GM19035 (cell line): ENCODE results near the gene ABCD3.
"Not testable (repeated sequence)": the region's sequence is repeated elsewhere in the genome, so short reads cannot be mapped to it uniquely, and the experiment has no call there.

Experiments
- ATAC-seq: cut with Tn5 transposase; IDR thresholded peaks from one replicate; pipeline ENCODE4 v1.9.1; 2021; ENCODE audit not compliant: unreplicated experiment

The ABCD3 gene

DNA sequence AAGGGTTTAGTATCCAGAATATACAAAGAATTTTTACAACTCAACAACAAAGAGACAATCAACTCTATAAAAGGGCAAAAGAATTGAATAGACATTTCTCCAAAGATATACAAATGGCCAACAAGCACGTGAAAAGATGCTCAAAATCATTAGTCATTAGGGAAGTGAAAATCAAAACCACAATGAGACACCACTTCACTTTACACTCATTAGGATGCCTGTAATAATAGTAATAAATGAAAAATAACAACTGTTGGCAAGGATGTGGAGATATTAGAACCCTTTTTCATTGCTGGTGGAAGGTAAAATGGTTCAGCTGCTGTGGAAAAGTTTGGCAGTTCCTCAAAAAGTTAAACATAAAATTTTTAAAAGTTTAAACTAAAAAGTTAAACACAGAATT lies 7.0 kb upstream of the ABCD3 start:
- peak; percentile 89 for ATAC-seq

DNA sequence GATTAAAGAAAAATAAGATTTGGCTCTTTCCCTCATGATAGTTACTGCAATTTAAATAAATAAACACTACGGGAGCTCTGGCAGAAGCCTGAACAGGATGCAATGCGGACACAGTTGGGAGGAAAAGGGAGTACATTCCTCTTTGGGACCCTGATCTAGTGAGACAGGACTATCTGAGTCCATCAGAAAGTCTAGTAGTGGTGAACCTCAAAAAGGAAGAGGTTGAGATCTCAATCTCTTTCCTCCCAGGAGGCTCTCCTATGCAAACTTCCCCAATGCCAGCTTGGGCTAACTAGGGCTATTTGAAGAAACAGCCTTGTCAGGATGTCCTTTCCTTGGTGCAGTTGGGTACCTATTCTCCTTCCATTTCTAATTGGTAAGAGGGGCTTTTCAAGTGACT lies 4.9 kb upstream of the ABCD3 start:
- ATAC-seq: no peak

DNA sequence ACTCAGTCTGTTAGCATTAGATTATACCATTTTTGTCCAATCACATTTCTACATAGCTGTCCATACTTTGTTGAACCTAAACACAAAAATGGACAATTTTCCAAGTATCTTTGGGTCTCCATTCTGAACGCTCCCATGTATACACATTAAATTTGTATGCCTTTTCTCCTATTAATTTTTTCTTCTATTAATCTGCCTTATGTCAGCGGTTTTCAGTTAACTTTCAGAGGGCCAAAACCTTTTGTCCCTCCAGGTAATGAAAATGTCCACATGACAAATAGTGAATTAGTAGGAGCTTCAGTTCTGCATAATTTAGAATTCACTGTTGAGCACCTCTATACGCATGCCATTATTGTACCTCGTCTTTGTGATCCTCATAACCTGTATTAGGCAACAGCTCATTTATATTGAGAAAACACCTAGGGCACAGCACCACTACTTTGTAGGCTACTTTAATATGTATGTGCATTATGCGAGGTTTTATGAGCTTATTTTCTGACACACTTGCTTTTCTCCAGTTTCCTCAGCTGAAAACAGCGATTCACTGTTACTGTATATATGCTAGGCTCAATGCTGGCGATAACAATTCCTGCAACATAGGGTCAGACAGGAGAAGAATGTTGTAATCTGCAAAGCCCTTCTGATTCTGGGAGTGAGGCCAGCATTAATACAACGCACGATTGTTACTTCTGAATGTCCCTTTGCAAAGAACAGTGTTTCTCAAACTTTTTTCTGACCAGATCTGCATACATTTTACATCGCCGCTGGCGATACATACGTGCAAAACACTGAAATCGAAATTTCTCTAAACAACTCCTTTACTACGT lies 1.1 kb upstream of the ABCD3 start:
- no peak for ATAC-seq

DNA sequence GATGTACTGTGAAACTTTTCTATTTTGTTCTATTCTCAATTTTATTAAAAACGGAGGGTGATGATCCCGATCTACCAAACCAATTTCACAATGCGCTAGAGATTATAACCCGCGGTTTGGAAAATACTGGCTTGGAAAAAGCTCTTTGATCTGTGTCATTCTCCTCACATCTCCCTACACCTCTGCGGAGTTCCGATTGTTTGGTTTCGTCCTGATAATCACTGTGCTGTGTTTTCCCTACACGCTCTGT lies 536 bp upstream of the ABCD3 start:
- no peak for ATAC-seq

DNA sequence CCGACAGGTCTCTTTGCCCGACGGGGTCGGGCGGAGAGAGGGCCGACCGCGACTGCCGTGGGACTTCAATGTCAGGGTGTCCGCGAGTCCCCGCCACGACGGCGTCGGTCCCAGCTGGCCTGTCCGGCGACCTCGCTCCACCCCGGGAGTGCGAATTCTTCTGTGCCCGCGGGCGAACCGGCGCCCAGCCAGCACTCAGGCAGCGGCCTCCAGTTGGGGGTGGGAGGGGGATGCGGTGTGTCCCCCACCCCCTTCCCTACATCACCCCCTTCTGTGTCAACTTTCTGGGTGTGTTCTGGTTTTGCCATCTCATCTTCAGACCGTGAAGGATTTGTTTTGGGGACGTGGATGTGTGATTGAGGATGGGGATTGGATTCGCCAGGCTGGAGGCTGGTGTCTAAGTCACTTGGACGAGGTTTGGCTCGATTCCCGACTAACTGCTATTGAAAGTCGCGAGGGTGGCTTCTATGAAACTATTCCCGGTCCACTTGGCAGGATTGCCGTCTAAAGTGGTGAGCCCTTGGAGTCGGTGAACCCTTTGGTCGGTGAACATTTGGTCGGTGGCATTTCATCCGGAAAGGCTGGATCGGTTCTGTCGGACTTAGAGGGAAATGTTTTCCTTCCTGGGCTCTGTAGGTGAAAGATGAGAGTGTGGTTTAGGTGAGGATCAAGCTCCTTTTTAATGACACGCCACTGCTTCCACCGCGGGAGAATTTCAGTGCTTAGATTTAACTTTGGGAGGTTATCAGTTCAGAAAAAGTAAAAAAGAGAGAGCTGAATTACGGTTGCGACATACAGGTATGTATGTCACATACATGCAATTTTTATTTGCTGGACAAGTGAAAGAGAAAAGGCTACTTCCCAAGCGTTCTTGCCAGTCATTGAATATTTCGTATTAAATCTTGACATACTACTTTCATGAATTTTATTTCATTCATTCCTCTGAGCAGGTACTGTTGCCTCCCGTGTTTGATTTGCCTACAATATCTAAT lies 771 bp downstream of the ABCD3 start:
- peak; percentile 29 for ATAC-seq

DNA sequence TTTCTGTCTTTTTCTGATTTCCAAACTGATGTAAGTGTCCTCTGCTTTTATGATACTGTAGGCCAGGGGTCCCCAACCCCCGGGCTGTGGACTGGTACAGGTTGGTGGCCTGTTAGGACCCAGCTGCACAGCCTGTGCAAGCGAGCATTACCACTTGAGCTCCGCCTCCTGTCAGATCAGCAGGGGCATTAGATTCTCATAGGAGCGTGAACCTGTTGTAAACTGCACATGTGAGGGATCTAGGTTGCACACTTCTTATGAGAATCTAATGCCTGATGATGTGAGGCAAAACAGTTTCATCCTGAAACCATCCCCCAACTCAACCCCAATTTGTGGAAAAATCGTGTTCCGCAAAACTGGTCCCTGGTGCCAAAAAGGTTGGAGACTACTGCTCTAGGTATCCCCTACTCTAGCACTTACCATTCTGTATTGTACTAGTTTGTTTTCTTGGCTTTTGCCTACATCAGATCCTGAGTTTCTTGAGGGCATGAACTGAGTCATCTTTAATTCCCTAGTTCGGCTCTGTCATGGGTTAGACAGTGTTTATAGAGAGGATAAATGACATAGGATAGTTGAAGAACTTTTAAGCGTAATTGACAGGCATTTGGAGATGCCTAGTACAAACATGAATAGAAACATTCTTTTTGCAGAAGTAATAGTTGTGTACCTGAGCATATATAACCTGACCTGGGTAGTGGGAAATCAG lies 4.1 kb downstream of the ABCD3 start:
- no peak for ATAC-seq

DNA sequence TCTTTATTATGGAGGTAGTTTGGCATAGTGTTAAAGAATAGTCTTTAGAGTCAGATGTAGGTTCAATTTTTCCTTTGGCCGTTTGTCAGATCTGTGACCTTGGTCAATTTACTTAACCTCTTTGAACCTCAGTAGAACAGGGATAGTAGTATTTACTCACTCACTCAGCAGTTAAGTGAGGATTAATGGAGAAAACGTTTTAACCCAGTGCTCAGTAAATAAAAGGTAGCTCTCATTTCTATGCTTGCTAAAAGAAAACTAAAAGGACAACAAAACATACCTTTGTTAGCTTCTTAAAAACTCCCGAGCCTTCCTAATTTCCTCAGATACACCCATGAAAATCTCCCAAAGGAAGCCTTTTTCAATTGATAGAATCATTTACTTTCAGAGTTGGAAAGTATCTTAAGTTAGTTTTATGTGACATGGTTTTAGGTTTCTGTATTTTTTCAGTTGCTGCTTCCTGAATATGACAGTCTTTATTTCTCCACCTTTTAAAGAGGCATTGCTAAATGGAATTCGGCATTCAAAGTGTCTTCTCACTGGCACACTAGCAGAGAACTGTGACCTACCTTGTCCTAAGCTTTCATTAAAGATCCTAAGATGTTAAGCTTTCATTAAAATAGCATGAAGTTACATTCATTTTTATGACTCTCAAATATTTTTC lies 7.8 kb downstream of the ABCD3 start:
- ATAC-seq: no peak

DNA sequence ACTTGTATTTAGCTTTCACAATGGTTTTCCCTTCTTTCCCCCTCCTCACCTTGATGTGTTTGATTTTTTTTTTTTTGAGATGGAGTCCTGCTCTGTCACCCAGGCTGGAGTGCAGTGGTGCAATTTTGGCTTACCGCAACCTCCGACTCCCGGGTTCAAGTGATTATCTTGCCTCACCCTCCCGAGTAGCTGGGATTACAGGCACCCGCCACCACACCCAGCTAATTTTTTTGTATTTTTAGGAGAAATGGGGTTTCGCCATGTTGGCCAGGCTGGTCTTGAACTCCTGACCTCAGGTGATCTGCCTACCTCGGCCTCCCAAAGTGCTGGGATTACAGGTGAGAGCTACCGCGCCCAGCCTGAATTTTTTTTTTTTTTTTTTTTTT lies 8.3 kb downstream of the ABCD3 start:
- not testable (repeated sequence) for ATAC-seq

DNA sequence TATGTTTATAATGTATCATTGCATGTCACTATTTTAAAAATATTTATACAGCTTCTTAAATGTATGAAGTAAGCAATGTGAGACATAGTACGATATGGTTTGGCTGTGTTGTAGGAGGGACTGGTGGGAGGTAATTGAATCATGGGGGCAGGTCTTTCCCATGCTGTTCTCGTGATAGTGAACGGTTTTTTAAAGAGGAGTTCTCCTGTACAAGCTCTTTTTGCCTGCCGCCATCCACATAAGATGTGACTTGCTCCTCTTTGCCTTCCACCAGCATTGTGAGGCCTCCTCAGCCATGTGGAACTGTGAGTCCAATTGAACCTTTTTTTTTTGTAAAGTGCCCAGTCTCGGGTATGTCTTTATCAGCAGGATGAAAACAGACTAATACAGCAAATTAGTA lies 10.3 kb downstream of the ABCD3 start:
- no peak for ATAC-seq

DNA sequence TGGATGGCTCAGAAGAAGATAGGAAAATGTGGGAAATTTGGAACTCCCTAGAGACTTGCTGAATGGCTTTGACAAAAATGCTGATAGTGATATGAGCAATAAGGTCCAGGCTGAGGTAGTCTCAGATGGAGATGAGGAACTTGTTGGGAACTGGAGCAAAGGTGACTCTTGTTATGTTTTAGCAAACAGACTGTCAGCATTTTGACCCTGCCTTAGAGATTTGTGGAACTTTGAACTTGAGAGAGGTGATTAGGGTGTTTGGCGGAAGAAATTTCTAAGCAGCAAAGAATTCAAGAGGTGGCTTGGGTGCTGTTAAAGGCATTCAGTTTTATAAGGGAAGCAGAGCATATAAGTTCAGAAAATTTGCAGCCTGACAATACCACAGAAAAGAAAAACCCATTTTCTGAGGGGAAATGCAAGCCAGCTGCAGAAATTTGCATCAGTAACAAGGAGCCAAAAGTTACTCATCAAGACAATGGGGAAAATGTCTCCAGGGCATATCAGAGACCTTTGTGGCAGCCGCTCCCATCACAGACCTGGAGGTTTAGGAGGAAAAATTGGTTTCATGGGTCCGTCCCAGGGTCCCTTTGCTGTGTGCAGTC lies 10.8 kb downstream of the ABCD3 start:
- ATAC-seq: not testable (repeated sequence)

DNA sequence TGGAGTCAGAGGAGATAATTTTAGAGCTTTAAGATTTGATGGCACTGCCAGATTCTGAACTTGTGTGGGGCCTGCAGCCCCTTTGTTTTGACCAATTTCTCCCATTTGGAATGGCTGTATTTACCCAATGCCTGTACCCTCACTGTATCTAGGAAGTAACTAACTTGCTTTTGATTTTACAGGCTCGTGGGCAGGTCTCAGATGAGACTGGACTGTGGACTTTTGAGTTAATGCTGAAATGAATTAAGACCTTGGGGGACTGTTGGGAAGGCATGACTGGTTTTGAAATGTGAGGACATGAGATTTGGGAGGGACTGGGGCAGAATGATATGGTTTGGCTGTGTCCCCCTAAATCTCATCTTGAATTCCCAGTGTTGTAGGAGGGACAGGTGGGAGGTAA lies 11.9 kb downstream of the ABCD3 start:
- not testable (repeated sequence) for ATAC-seq

DNA sequence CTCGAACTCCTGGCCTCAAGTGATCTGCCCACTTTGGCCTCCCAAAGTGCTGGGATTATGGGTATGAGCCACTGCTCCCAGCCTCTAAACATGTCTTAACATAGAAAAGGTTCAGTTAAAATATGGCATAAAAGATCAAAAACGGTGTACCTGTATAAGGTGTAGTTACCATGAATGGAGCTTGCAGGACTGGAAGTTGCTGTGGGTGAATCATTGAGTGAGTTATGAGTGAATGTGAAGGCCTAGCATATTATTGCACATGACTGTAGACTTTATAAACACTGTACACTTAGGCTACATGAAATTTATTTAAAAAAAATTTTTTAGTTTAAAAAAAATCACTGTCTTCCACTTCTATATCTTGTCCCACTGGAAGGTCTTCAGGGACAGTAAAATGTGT lies 15.7 kb downstream of the ABCD3 start:
- ATAC-seq: no peak

DNA sequence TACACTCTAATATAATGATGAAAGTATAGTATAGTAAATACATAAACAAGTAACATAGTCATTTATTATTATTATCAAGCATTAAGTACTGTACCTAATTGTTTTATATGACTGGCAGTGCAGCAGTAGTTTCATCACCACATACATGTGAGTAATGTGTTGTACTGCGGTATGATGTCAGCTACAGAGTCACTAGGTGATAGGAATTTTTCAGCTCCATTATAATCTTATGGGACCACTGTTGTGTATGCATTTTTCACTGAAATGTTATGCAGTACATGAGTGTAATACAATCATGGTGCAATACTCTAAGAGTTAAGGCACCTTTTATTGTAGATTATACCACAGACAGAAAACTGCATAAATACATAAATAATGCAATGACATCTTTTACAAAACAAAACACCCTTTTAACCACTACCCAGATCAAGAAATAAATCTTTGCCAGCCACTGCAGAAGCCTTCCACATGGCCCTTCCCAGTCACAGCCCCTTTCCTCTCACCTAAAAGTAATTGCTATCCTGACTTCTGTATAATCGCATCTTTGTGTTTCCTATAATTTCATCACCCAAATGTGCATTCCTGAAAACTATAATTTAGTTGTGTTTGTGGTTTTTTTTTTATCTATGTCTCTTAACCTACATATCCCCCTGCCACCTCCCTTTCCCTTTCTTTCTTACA lies 16.3 kb downstream of the ABCD3 start:
- ATAC-seq: no peak

DNA sequence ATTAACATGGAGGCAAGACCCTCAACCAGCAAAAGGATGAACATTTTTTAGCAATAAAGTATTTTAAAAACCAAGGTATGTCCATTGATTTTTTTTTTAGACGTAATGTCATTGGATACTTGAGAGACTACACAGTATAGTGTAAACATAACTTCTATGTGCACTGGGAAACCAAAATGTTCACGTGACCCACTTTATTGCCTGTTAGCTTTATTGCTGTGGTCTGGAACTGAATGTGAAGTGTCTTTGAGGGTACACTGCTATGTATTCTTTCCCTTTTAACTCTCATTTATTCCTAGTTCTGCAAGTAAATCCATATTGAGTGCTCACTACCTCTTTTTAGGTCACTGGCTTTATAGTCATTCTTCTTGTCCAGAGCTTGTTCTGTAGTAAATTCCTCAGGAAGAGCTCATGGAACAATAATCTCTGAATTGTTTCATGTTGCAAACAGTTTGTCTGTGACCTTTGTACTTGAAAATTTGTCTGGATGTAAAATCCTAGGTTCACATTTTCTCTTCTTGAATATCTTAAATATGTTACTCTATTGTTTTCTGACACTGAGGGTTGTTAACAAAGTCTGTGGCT lies 20.6 kb downstream of the ABCD3 start:
- ATAC-seq: no peak

DNA sequence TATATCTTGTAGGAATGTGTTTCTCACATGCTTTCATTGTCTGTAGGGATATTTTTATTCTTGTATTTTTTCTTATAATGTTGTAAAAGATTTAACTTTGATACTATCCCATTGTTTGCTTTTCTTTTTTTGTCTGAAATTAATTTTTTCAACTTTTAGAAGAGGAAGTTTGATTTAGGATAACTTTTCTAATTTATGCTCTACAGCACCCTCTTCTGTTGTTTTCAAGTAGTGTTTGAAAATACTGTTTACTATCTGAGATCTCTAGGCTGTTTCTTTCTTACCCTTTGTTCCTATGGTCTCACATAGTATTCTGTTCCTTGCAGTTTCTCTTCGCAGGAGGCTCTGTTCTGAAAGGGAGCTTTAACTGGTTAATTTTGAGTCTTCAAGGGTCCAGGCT lies 21.9 kb downstream of the ABCD3 start:
- ATAC-seq: no peak

DNA sequence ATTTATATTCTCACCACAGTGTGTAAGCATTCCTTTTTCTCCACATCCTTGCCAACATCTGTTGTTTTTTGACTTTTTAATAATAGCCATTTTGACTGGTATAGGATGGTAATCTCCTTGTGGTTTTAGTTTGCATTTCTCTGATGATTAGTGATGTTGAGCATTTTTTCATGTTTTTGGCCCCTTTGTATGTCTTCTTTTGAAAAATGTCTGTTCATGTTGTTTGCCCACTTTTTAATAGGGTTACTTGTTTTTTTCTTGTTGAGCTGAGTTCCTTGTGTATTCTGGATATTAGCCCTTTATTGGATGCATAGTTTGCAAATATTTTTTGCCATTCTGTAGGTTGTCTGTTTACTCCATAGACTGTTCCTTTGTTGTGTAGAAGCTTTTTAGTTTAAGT lies 24.9 kb downstream of the ABCD3 start:
- ATAC-seq: not testable (repeated sequence)

DNA sequence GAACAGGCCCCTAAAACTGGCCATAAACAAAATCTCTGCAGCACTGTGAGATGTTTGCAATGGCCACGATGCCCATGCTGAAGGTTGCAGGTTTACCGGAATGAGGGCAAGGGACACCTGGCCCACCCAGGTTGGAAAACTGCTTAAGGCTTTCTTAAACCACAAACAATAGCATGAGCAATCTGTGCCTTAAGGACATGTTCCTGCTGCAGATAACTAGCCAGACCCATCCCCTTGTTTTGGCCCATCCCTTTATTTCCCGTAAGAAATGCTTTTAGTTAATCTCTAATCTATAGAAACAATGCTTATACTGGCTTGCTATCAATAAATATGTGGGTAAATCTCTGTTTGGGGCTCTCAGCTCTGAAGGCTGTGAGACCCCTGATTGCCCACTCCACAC lies 26.6 kb downstream of the ABCD3 start:
- ATAC-seq: not testable (repeated sequence)

DNA sequence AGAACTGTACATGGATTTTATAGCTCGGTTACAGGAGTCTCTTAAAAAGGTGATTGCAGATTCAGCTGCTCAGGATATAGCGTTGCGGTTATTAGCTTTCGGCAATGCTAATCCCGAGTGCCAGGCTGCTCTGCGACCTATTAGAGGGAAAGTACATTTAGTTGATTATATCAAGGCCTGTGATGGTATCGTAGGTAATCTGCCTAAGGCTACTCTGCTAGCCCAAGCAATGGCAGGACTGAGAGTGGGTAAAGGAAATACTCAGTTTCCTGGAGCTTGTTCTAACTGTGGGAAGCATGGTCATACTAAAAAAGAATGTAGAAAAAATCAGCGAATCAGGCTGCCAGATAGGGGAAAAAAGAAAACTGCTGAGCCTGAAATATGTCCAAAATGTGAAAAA lies 27.5 kb downstream of the ABCD3 start:
- ATAC-seq: not testable (repeated sequence)

DNA sequence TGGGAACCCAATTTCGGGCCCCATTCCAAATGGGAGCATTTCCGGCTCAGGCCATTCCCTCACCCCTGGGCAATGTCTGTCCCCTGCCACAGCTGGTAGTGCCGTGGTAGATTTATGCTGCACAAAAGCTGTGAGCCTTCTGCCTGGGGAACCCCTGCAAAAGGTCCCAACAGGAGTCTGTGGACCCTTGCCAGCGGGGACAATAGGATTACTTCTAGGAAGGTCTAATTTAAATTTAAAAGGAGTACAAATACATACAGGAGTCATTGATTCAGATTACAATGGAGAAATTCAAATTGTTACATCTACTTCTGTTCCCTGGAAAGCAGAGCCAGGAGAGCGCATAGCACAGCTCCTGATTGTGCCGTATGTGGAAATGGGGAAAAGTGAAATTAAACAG lies 28.0 kb downstream of the ABCD3 start:
- ATAC-seq: not testable (repeated sequence)

DNA sequence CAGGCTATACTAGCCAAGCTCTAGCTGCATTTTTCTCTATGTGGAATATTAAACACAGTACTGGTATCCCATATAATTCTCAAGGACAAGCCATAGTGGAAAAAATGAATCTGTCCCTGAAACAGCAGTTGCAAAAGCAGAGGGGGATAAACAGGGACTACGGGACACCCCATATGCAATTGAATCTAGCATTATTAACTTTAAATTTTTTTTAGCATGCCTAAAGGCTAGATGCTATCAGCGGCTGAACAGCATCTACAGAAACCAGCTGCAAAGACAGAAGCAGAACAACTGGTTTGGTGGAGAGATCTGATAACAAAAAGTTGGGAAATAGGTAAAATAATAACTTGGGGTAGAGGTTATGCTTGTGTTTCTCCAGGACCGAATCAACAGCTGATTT lies 30.6 kb downstream of the ABCD3 start:
- not testable (repeated sequence) for ATAC-seq
